CD4-positive, alpha-beta T cell (primary cell): ENCODE measurements around the gene CACNA2D4. TPM values are rescaled to one million over a fixed set of nuclear protein-coding genes. Genes with fewer than 3 reads are reported as not detected.

Experiments used
- ATAC-seq: fragments of 200-7000 bp; cut with Tn5 transposase; one replicate; pipeline ENCODE4 v1.10.0; 2022; ENCODE audit warnings: mild to moderate bottlenecking; ENCODE audit not compliant: poor library complexity
- CTCF ChIA-PET: fragments of 350-600 bp; sonication (Branson Sonifier 250); formaldehyde crosslinking; loops from one replicate; lab custom pipeline; 2021; ENCODE audit warnings: antibody characterized with exemption, inconsistent platforms; lab: Charles Lee
- POLR2A ChIA-PET: fragments of 350-600 bp; sonication (Branson Sonifier 250); formaldehyde crosslinking; loops from one replicate; lab custom pipeline; 2021; ENCODE audit warnings: antibody characterized with exemption, inconsistent platforms; lab: Charles Lee
- DNase-seq, 14 experiments: peaks; one replicate each; pipeline ENCODE4 v3.0.0-alpha.2; 2013 to 2020; ENCODE audit warnings: mixed read lengths in 2 of 14
- H3K27ac ChIP-seq, 2 donors: one replicate each; pipeline versions ENCODE4 v1.5.1 to v1.7.0; 2013; ENCODE audit warnings: low read length in 2 of 2, low read depth in 1 of 2, mild to moderate bottlenecking in 1 of 2
- H3K27me3 ChIP-seq, 2 experiments: 1 replicate in 1 of 2; 2 replicates in 1 of 2; pipeline versions ENCODE4 v1.6.1 to v1.7.0; 2013; ENCODE audit warnings: low read length in 2 of 2, control low read depth in 1 of 2, mild to moderate bottlenecking in 1 of 2, moderate library complexity in 1 of 2; ENCODE audit not compliant: insufficient read depth in 2 of 2, control insufficient read depth in 1 of 2
- H3K36me3 ChIP-seq: one replicate; pipeline ENCODE4 v1.6.1; 2013; ENCODE audit warnings: low read length, control low read depth; ENCODE audit not compliant: insufficient read depth
- H3K4me1 ChIP-seq: one replicate; pipeline ENCODE4 v1.6.1; 2013; ENCODE audit warnings: low read length, control low read depth; ENCODE audit not compliant: insufficient read depth
- H3K4me3 ChIP-seq: one replicate; pipeline ENCODE4 v1.5.1; 2013; ENCODE audit warnings: mild to moderate bottlenecking, low read length, moderate library complexity
- H3K9me3 ChIP-seq, 2 experiments: 1 replicate in 1 of 2; 2 replicates in 1 of 2; pipeline versions ENCODE4 v1.6.1 to v1.7.0; 2013; ENCODE audit warnings: low read length in 2 of 2, mild to moderate bottlenecking in 2 of 2, control low read depth in 1 of 2, moderate library complexity in 1 of 2; ENCODE audit not compliant: control insufficient read depth in 1 of 2, insufficient read depth in 1 of 2
- H3K27ac Mint-ChIP-seq: one replicate; pipeline ENCODE4 v1.8.0; 2020; ENCODE audit warnings: mixed read lengths
- H3K27me3 Mint-ChIP-seq: one replicate; pipeline ENCODE4 v1.8.0; 2021; ENCODE audit warnings: mixed read lengths
- H3K36me3 Mint-ChIP-seq: one replicate; pipeline ENCODE4 v1.8.0; 2021; ENCODE audit warnings: low read depth, mixed read lengths
- H3K4me1 Mint-ChIP-seq: one replicate; pipeline ENCODE4 v1.8.0; 2021; ENCODE audit warnings: low read depth, mixed read lengths
- H3K4me3 Mint-ChIP-seq: one replicate; pipeline ENCODE4 v1.8.0; 2020; ENCODE audit warnings: mild to moderate bottlenecking, mixed read lengths
- H3K9me3 Mint-ChIP-seq: one replicate; pipeline ENCODE4 v1.8.0; 2020; ENCODE audit warnings: mixed read lengths
- CTCF ChIP-seq: fragments of 200-600 bp; IDR thresholded peaks from one replicate; pipeline ENCODE4 v1.8.0; 2022; ENCODE audit warnings: antibody characterized with exemption, mild to moderate bottlenecking
- intact Hi-C, 2 experiments: fragments of 100-400 bp; cut with DNase I in 1 of 2; cut with micrococcal nuclease in 1 of 2; formaldehyde crosslinking; loops; one replicate each; pipeline versions ENCODE4 v1.15.1 to v1.9.0; 2023 to 2025; cut with DNase I, micrococcal nuclease
- total RNA-seq, 174 experiments: library from RNA in 2 of 174; stranded (reverse) in 2 of 174; gene quantifications; one replicate each; pipeline ENCODE4 v1.2.3 and lab custom pipeline; 2021 to 2026

The CACNA2D4 gene
- total RNA-seq, 2 experiments from 2014 or later = 10.5 to 11.3 TPM

- intact Hi-C loops = no loop called here
- Mint-ChIP-seq H3K36me3 (no peaks in the 10 kb centered on the region), H3K27ac (no peak overlapping the region), H3K4me1 (peaks cover 14% of the 10 kb centered on the region), H3K27me3 (no peaks in the 10 kb centered on the region), H3K9me3 (no peaks in the 10 kb centered on the region), H3K4me3 (peak overlapping the region; percentile 60)
- ATAC-seq (no peak), DNase-seq (peak in 3 of 14 experiments; percentile 17 to 44 (median 34))
- TF ChIP-seq CTCF = no peak
- no peaks in the 10 kb centered on the region for H3K27me3 ChIP-seq
- no peaks in the 10 kb centered on the region for H3K9me3 ChIP-seq
- ChIA-PET POLR2A (no interaction called here), CTCF (interaction anchor here (2.8 kb wide), 1 partner anchor 139 kb away, joined by 15 read pairs; no protein-coding TSS in a partner anchor)
- H3K4me1 ChIP-seq = peaks cover 30% of the 10 kb centered on the region
- no peaks in the 10 kb centered on the region for H3K36me3 ChIP-seq
- H3K4me3 ChIP-seq = no peak overlapping the region
- H3K27ac ChIP-seq = no peak overlapping the region
Observed at GRCh38 chr12:1800401-1801302, 117.8 kb downstream of the CACNA2D4 start.

DNA sequence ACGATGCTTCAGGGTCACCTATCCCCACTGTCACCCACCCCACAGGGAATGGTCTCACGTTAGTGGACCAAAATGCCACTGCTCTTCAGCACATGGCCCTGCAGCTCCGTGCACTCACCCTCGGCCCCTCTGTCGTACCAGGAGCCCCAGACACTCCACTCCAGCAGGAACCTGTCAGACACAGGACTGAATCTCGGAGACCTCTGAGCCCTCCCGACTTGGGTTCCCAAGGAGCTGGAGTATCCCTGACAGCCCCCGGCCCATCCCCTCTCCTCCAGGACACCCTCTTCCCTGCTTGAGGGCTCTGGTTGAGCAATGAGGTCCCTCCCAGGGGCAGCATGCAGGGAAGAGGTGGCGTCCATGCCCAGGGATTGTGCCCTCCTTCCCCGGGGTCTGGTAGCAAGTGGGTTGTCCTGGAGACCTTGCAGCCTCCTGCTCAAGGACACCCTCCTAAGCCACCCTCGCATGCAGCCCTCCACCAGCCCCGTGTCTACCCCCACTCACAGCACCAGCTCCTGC is 118.5 kb downstream of the CACNA2D4 start:
- Histone ChIP-seq H3K4me3 (no peak overlapping the region), H3K27me3 (no peaks in the 10 kb centered on the region), H3K9me3 (no peaks in the 10 kb centered on the region), H3K4me1 (peaks cover 28% of the 10 kb centered on the region), H3K36me3 (no peaks in the 10 kb centered on the region), H3K27ac (no peak overlapping the region)
- DNase-seq (peak in 1 of 14 experiments; percentile 22), ATAC-seq (no peak)
- intact Hi-C loops = loop anchor here (5.0 to 10.0 kb wide), 7 partner anchors 235 to 1952 kb away; partner anchors contain the start of genes CRACR2A (in 1 of the 2) and FKBP4 (in 1 of the 2)
- peaks cover 15% of the 10 kb centered on the region for H3K4me1 Mint-ChIP-seq
- POLR2A ChIA-PET = no interaction called here
- no peaks in the 10 kb centered on the region for H3K27me3 Mint-ChIP-seq
- no peak for TF ChIP-seq CTCF
- H3K36me3 Mint-ChIP-seq = no peaks in the 10 kb centered on the region
- H3K9me3 Mint-ChIP-seq = no peaks in the 10 kb centered on the region
- H3K4me3 Mint-ChIP-seq = peak overlapping the region; percentile 10
- H3K27ac Mint-ChIP-seq = no peak overlapping the region
- CTCF ChIA-PET = interaction anchor here (2.8 kb wide), 1 partner anchor 140 kb away, joined by 15 read pairs; no protein-coding TSS in a partner anchor

DNA sequence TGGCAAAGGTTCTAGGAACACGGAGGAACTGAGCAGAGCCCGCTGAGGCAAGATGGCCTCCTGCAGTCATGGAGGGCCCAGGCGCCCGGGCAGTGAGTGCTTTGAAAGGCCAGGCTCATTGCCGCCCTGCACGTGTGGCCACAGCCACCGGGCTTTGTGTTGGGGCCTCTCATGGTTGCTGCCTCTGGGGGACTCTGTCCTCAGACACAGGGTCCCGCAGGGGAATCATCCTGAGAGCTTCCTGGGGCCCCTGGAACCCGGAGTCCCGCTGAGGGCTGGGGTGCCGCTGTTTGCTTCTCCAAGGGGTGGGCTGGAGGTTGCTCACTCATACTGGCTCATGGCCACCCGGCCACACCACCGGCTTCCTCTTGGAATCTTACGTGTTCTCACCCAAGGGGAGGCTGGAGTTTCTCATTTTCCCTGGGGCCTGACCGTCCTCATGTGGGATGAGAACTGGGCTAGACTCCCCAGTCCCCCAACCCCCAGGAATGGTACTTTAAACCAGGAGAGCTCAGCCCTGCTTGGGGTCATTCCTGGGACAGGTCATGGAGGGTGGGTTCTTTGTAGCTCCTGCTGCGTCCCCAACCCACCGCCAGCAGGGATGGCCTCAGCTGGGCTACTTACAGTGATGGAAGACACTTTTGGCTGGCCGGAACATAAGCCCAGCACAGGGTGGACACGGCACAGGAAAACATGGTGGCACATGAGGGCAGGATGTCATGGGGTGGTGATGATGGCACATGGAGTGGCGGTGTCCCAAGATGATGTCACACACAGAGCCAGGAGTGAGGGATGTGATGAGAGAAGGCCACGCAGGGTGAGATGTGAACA is 119.2 kb downstream of the CACNA2D4 start:
- CTCF ChIA-PET = interaction anchor here (1.2 to 5.1 kb wide), 3 partner anchors 141 to 146 kb away, joined by 4 to 122 read pairs (median 15); no protein-coding TSS in a partner anchor
- ATAC-seq = no peak
- peaks cover 9% of the 10 kb centered on the region for H3K4me1 Mint-ChIP-seq
- no peaks in the 10 kb centered on the region for H3K9me3 Mint-ChIP-seq
- no peak overlapping the region for H3K27ac Mint-ChIP-seq
- no peaks in the 10 kb centered on the region for H3K36me3 ChIP-seq
- H3K4me3 Mint-ChIP-seq = peak overlapping the region; percentile 10
- no peaks in the 10 kb centered on the region for H3K9me3 ChIP-seq
- H3K4me3 ChIP-seq = no peak overlapping the region
- intact Hi-C loops = loop anchor here (5.0 to 10.0 kb wide), 7 partner anchors 236 to 1953 kb away; partner anchors contain the start of genes CRACR2A (in 1 of the 2) and FKBP4 (in 1 of the 2)
- no peak for TF ChIP-seq CTCF
- H3K36me3 Mint-ChIP-seq = no peaks in the 10 kb centered on the region
- peak in 1 of 14 experiments; percentile 13 for DNase-seq
- no peaks in the 10 kb centered on the region for H3K27me3 ChIP-seq
- POLR2A ChIA-PET = no interaction called here
- peaks cover 23% of the 10 kb centered on the region for H3K4me1 ChIP-seq
- H3K27ac ChIP-seq = no peak overlapping the region
- H3K27me3 Mint-ChIP-seq = no peaks in the 10 kb centered on the region
